Measurements from ENCODE around the gene SLC44A2.

SLC44A2 gene

GRCh38 chr19:10593148-10593547 lies 32.2 kb upstream of the SLC44A2 start:
- H3K4me3 ChIP-seq = no peak overlapping the region
- no peaks in the 10 kb centered on the region for H3K9me3 ChIP-seq (replicated peaks in 1 of 11)
- peak overlapping the region; percentile 57 to 77 (median 72) for H3K4me2 ChIP-seq
- H3K27ac ChIP-seq = peak overlapping the region in 10 of 11 experiments; percentile 45 to 70 (median 62); a peak in 17 of 22 replicates
- peak overlapping the region in 3 of 11 experiments; percentile 23 to 57 (median 38); a peak in 4 of 22 replicates for H3K9ac ChIP-seq
- TF ChIP-seq Cebpa-rat (IDR thresholded peaks at IDR 0.05) = no peak
- no peaks in the 10 kb centered on the region for H3K27me3 ChIP-seq
- no peaks in the 10 kb centered on the region for H4K20me1 ChIP-seq
- H3K36me3 ChIP-seq = no peaks in the 10 kb centered on the region
- peaks cover 40 to 65% (median 58%) of the 10 kb centered on the region in 10 experiments for H3K4me1 ChIP-seq

- Histone ChIP-seq H3K36me3 (no peaks in the 10 kb centered on the region), H3K27ac (peak overlapping the region; percentile 39 to 70 (median 59); a peak in 21 of 22 replicates), H3K9me3 (replicated peaks in 1 of 11) (no peaks in the 10 kb centered on the region), H3K27me3 (no peaks in the 10 kb centered on the region), H3K4me3 (no peak overlapping the region), H3K9ac (peak overlapping the region; percentile 1 to 57 (median 44); a peak in 12 of 22 replicates), H3K4me2 (peak overlapping the region; percentile 57 to 77 (median 72)), H4K20me1 (no peaks in the 10 kb centered on the region), H3K4me1 (peaks cover 40 to 73% (median 67%) of the 10 kb centered on the region in 10 experiments)
- TF ChIP-seq Cebpa-rat (IDR thresholded peaks at IDR 0.05) = peak in 9 of 11 experiments; percentile 29 to 76 (median 42); a peak in 8 of 22 replicates
These were observed 31.3 kb upstream of the SLC44A2 start for GRCh38 chr19:10593820-10594637.

GRCh38 chr19:10600149-10600548 lies 25.2 kb upstream of the SLC44A2 start:
- no peak for TF ChIP-seq Cebpa-rat (IDR thresholded peaks at IDR 0.05)
- no peak overlapping the region for H3K9ac ChIP-seq
- peak overlapping the region in 3 of 11 experiments; percentile 2 to 9 (median 6); a peak in 4 of 22 replicates for H3K4me2 ChIP-seq
- peaks cover 0 to 5% (median 0%) of the 10 kb centered on the region in 11 experiments; a peak in 3 of 22 replicates for H3K36me3 ChIP-seq
- peaks cover 0 to 19% (median 9%) of the 10 kb centered on the region in 11 experiments; a peak in 15 of 22 replicates for H4K20me1 ChIP-seq
- H3K4me3 ChIP-seq = no peak overlapping the region
- peaks cover 43 to 83% (median 68%) of the 10 kb centered on the region in 10 experiments for H3K4me1 ChIP-seq
- no peaks in the 10 kb centered on the region for H3K27me3 ChIP-seq
- H3K9me3 ChIP-seq (replicated peaks in 1 of 11) = no peaks in the 10 kb centered on the region
- H3K27ac ChIP-seq = no peak overlapping the region

GRCh38 chr19:10601999-10602329 lies 23.4 kb upstream of the SLC44A2 start:
- Histone ChIP-seq H3K4me2 (peak overlapping the region; percentile 4 to 71 (median 48); a peak in 16 of 22 replicates), H3K36me3 (peaks cover 0 to 20% (median under 1%) of the 10 kb centered on the region in 11 experiments; a peak in 6 of 22 replicates), H4K20me1 (peaks cover 0 to 37% (median 22%) of the 10 kb centered on the region in 11 experiments; a peak in 18 of 22 replicates), H3K27ac (peak overlapping the region in 2 of 11 experiments; percentile 22 to 37; a peak in 6 of 22 replicates), H3K9me3 (replicated peaks in 1 of 11) (no peaks in the 10 kb centered on the region), H3K27me3 (no peaks in the 10 kb centered on the region), H3K9ac (peak overlapping the region in 1 of 11 experiments; percentile 37; a peak in 2 of 22 replicates), H3K4me3 (peak overlapping the region in 1 of 10 experiments; percentile 82; a peak in 5 of 20 replicates), H3K4me1 (peaks cover 35 to 79% (median 66%) of the 10 kb centered on the region in 10 experiments)
- no peak for TF ChIP-seq Cebpa-rat (IDR thresholded peaks at IDR 0.05)

GRCh38 chr19:10602330-10603083 lies 22.8 kb upstream of the SLC44A2 start:
- H3K36me3 ChIP-seq = peaks cover 0 to 25% (median 6%) of the 10 kb centered on the region in 11 experiments; a peak in 8 of 22 replicates
- H3K27ac ChIP-seq = peak overlapping the region; percentile 86 to 99 (median 95)
- H3K9me3 ChIP-seq (replicated peaks in 1 of 11) = no peaks in the 10 kb centered on the region
- peak overlapping the region; percentile 82 to 99 (median 96) for H3K4me3 ChIP-seq
- peaks cover 32 to 73% (median 60%) of the 10 kb centered on the region in 10 experiments for H3K4me1 ChIP-seq
- H4K20me1 ChIP-seq = peaks cover 0 to 42% (median 27%) of the 10 kb centered on the region in 11 experiments; a peak in 18 of 22 replicates
- TF ChIP-seq Cebpa-rat (IDR thresholded peaks at IDR 0.05) = no peak
- peak overlapping the region; percentile 87 to 99 (median 97) for H3K4me2 ChIP-seq
- no peaks in the 10 kb centered on the region for H3K27me3 ChIP-seq
- H3K9ac ChIP-seq = peak overlapping the region; percentile 92 to 99 (median 98)

- Histone ChIP-seq H3K27me3 (no peaks in the 10 kb centered on the region), H3K4me2 (peak overlapping the region; percentile 87 to 99 (median 97)), H3K4me1 (peaks cover 32 to 66% (median 52%) of the 10 kb centered on the region in 10 experiments), H3K4me3 (peak overlapping the region; percentile 82 to 99 (median 96)), H3K36me3 (peaks cover 0 to 30% (median 6%) of the 10 kb centered on the region in 11 experiments; a peak in 10 of 22 replicates), H3K27ac (peak overlapping the region; percentile 86 to 99 (median 95)), H3K9ac (peak overlapping the region; percentile 92 to 99 (median 98)), H3K9me3 (replicated peaks in 1 of 11) (no peaks in the 10 kb centered on the region), H4K20me1 (peaks cover 3 to 50% (median 33%) of the 10 kb centered on the region in 11 experiments; a peak in 19 of 22 replicates)
- peak in 3 of 11 experiments; percentile 56 to 73 (median 65); a peak in 4 of 22 replicates for TF ChIP-seq Cebpa-rat (IDR thresholded peaks at IDR 0.05)
These were observed 22.1 kb upstream of the SLC44A2 start for GRCh38 chr19:10603084-10603872.

GRCh38 chr19:10603873-10604459 lies 21.4 kb upstream of the SLC44A2 start:
- Histone ChIP-seq H3K27ac (peak overlapping the region; percentile 86 to 99 (median 95)), H3K4me2 (peak overlapping the region; percentile 87 to 99 (median 97)), H3K9me3 (replicated peaks in 1 of 11) (no peaks in the 10 kb centered on the region), H3K4me3 (peak overlapping the region; percentile 82 to 99 (median 96)), H3K36me3 (peaks cover 0 to 34% (median 6%) of the 10 kb centered on the region in 11 experiments; a peak in 10 of 22 replicates), H3K9ac (peak overlapping the region; percentile 92 to 99 (median 98)), H3K4me1 (peaks cover 32 to 59% (median 47%) of the 10 kb centered on the region in 10 experiments), H3K27me3 (no peaks in the 10 kb centered on the region), H4K20me1 (peaks cover 7 to 57% (median 40%) of the 10 kb centered on the region in 11 experiments; a peak in 19 of 22 replicates)
- peak in 2 of 11 experiments; percentile 33 to 79; a peak in 4 of 22 replicates for TF ChIP-seq Cebpa-rat (IDR thresholded peaks at IDR 0.05)
